DLD1 (cell line): ENCODE results near the gene RELB.

Experiments
- in situ Hi-C: cut with HindIII; loops from 2 replicates; pipeline ENCODE4 v1.10.0; 2017; ENCODE audit warnings: low sequenced_read_pairs

Gene RELB

GRCh38 chr19:45057444-45057843 lies 56.2 kb downstream of the RELB start:
- in situ Hi-C loops = no loop called here

DNA sequence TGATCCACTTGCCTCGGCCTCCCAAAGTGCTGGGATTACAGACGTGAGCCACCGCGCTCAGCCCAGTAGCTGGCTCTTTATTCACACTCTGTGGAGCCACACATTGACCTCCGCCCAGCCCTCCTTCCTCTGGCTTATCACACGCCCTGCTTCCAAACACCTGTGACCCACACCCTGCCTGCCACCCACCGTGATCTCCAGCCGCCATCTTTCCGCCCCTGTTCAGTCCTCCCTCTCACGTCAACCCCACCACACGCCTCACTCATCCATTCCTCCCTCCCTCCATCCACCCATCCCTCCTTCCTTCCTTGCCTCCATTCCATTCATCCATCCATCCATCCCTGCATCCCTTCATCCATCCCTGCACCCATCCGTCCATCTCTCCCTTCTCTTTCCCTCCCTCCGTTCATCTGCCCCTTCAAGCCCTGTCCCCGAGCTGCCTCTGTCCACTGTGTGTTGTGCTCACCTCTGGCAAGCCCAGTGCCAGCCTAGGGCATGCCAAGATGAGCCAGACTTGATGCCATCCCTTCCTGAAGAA lies 57.4 kb downstream of the RELB start:
- in situ Hi-C loops = no loop called here

- in situ Hi-C loops = no loop called here
Observed at GRCh38 chr19:45059258-45059965, 58.1 kb downstream of the RELB start.

- in situ Hi-C loops = no loop called here
Observed at GRCh38 chr19:45061965-45062364, 60.7 kb downstream of the RELB start.

DNA sequence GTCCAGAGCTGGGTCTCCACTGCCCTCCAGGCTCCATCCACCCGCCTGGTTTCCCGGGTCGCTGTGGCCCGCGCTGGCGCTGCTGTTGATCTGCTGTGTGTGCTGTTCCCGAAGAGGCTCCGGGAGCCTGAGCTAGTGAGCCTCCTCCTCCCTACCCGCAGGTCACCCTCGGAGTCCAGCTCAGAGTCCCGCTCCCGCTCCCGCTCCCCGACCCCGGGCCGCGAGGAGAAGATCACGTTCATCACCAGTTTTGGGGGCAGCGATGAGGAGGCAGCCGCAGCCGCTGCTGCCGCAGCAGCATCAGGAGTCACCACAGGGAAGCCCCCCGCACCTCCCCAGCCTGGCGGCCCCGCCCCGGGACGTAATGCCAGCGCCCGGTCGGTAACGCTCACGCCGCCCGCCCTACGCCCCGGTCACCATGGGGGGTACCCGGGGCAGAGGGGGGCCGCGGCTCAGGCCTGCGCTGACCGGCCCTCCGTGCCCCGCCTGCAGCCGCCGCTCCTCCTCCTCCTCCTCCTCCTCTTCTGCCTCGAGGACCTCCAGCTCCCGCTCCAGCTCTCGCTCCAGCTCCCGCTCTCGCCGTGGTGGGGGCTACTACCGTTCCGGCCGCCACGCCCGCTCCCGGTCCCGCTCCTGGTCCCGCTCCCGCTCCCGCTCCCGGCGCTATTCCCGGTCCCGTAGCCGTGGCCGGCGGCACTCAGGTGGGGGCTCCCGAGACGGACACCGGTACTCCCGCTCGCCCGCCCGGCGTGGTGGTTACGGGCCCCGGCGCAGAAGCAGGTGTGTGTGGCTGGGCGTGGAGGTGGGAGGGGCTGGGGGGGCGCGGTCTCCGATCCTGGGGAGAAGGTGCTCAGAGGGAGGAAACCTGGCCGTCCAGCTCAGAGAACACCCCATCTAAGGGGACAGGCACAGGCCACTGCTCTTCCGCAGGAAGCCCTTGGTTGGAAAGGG lies 62.9 kb downstream of the RELB start:
- in situ Hi-C loops = no loop called here

DNA sequence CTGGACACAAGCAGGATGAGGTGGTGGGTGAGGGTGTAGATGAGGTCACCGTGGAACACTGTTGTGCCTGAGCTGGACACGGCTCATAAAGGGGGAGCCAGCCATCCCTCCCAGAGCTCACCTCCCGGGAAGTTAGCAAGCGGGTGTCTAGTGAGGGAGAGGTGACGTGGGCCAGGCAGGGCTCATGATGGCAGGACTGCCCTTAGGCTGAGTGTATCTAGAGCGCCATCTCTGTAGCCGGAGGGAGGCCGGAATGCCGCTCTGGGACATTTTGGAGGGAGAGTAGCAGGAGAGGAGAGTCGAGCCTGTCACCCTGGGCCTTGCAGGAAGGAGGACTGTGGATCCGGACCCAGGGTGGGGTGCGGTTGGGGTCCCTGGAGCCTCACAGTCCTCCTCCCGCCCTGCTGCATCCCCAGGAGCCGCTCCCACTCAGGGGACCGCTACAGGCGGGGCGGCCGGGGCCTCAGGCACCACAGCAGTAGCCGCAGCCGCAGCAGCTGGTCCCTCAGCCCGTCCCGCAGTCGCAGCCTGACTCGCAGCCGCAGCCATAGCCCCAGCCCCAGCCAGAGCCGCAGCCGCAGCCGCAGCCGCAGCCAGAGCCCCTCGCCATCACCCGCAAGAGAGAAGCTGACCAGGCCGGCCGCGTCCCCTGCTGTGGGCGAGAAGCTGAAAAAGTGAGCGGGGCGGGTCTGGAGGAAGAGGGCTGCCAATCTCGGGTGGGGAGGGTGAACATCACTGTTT lies 65.8 kb downstream of the RELB start:
- in situ Hi-C loops = no loop called here

- in situ Hi-C loops = no loop called here
Observed at GRCh38 chr19:45068041-45068440, 66.8 kb downstream of the RELB start.

DNA sequence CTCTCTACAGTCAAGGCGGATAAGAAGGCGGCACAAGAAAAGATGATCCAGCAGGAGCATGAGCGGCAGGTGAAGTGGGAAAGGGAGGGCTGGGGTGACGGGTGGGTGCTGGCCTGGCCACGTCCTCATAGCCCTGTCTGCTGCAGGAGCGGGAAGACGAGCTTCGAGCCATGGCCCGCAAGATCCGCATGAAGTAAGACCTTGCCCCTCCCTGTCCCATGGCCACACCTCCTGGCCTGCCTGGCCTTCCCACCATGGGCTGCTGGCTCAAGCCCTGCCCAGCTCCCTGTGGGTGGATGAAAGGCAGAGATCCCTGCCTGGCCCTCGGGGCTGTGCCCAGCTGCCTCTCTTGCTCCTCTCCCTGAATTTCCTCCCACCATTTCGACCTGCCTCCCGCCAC lies 67.8 kb downstream of the RELB start:
- in situ Hi-C loops = no loop called here

- in situ Hi-C loops = no loop called here
Observed at GRCh38 chr19:45070214-45070613, 69.0 kb downstream of the RELB start.

- in situ Hi-C loops = no loop called here
Observed at GRCh38 chr19:45070861-45071544, 69.7 kb downstream of the RELB start.

GRCh38 chr19:45071545-45071938 lies 70.3 kb downstream of the RELB start:
- in situ Hi-C loops = no loop called here

DNA sequence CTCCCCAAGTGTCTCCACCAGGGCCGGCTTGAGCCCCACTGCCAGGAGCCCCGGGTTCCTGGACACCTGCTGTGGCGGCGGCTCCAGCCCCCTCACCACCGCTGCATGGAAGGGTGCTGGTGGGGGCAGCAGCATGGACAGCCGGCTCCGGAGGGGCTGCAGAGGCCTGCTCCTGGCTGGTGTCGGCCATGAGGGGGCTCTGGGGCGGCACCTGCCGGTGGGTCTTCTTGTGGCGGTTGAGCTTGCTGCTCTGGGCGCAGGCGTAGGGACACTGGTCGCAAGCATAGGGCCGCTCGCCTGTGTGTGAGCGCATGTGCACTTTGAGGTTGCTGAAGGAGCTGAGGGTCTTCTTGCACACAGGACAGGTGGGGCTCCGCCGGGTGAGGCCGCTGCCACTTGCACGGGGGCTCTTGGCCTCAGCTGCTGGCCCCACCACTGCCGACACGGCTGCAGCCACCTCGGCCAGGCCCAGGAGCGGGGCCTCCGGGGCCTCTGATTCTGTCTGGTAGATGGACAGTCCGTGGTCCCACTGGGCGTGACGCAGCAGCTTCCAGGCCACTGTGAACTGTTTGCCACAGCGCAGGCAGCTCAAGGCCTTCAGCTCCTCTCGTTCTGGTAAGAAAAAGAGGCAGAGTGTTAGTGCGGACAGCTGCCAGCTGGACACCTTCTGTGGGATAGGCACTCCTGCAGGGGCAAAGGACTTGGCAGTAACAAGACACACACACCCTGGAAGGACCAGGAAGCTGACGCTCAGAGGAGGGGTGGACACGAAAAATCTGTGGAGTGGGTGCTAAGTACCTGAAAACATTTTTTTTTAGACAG lies 70.9 kb downstream of the RELB start:
- in situ Hi-C loops = no loop called here

- in situ Hi-C loops = no loop called here
Observed at GRCh38 chr19:45074744-45075300, 73.6 kb downstream of the RELB start.

DNA sequence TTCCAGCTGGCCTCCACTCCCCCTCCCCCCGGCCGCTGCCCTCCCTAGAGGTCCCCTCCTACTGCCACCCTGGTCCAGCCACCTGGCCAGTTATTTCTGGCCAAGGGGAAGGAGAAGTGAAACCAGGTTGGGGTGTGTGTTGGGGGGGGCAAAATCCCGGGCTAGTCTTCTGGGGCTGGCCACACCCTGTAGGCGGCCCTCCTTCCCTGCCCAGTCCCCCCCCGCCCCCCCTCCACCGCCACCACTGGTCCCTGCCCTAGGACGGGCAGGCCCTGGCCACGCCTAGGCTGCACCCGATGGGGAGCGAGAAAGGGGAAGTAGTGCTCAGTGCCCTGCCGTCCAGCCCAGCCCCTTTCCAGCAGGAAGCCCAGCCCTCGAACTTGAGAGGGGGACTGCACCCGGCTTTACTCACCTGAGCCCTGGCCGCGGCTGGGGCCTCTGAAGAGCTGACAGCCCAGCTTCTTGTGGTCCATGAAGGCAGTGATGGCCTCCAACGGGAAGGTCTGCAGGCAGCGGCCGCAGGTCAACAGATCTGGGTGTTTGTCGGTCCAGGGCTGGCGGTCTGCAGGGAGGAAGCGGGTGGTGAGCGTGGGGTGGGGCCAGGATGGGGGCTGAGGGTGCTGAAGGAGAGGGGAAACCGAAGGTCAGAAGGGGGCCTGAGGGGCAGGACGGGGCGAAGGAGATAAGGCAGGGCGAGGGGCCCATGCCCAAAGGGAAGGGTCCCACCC lies 74.2 kb downstream of the RELB start:
- in situ Hi-C loops = no loop called here

GRCh38 chr19:45076029-45076850 lies 75.0 kb downstream of the RELB start, which contains the start of gene ZNF296:
ZNF296 (minus strand) TSS chr19:45076478; CDS start chr19:45076373, 105 bp downstream.
- in situ Hi-C loops = no loop called here

DNA sequence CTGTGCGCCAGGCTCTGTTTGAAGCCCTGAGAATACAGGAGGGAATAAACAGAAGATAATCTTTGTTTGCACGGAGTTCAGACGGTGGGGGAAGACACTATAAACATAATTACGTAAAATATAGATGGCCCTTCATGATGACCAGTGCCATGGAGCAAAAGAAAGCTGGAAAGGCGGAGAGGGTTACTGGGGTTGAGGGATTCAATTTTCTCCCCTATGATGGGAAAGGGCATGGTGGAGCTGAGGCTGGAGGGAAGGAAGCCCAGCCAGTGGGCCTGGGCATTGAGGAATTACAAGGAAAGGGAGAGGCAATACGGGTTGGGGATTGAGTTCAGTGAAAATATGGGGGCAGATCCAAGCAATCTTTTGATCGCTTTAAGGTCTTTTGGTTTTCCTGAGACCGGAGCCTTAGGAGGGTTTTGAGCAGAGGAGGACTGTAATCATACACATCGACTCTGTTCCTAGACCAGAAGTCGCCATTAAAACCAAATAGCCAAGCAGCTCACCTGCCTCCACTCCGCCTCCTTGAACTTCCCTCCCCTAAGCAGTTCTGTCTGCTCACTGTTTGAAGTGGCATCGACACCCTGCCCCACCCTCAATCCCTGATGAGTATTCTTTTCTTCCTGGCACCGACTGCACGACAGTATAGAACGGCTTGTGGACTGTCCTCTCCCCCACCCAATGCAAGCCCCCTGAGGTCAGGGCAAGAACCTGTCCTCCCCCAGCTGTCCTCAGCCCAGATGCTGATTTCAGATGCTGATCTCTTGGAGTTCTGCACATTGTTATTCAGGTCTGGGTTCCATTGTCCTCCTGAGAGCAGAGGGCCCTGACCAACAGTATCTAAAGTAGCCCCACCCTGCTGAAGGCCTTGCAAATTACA lies 75.8 kb downstream of the RELB start:
- in situ Hi-C loops = no loop called here
